HepG2 (cell line): Measurements from ENCODE around the gene DNAJC21. TPM values are rescaled to one million over a fixed set of nuclear protein-coding genes. Genes with fewer than 3 reads are reported as not detected.

Experiments
- CREM ChIP-seq, 2 experiments: sonication (generic) in 1 of 2; formaldehyde crosslinking in 1 of 2; IDR thresholded peaks; 2 replicates each; pipeline versions ENCODE4 v1.4.0 to v1.6.1; 2016 to 2020; ENCODE audit warnings: antibody characterized with exemption in 1 of 2, mild to moderate bottlenecking in 1 of 2, missing genetic modification reagents in 1 of 2
- HNRNPK ChIP-seq: fragments of 200-400 bp; formaldehyde crosslinking; IDR thresholded peaks from 2 replicates; pipeline ENCODE4 v1.6.1; 2018; ENCODE audit warnings: low read length, low read depth, moderate library complexity, mild to moderate bottlenecking; ENCODE audit not compliant: poor library complexity, severe bottlenecking
- HOXA5 ChIP-seq: sonication (generic); formaldehyde crosslinking; IDR thresholded peaks from 2 replicates; pipeline ENCODE4 v1.4.0; 2020; ENCODE audit warnings: missing genetic modification reagents
- NR2F1 ChIP-seq, 2 experiments: fragments of 450-650 bp in 1 of 2; formaldehyde crosslinking in 1 of 2; IDR thresholded peaks; 2 replicates each; pipeline versions ENCODE4 v1.5.0 to v1.6.1; 2016 to 2020; ENCODE audit warnings: mild to moderate bottlenecking in 1 of 2, missing compliant biosample characterization in 1 of 2, missing genetic modification reagents in 1 of 2, moderate library complexity in 1 of 2
- REL ChIP-seq: sonication (generic); formaldehyde crosslinking; conservative IDR thresholded peaks from 2 replicates; pipeline ENCODE4 v1.8.0; 2022; ENCODE audit warnings: mild to moderate bottlenecking, missing genetic modification reagents, moderate library complexity
- RFX1 ChIP-seq: fragments of 450-650 bp; IDR thresholded peaks from 2 replicates; pipeline ENCODE4 v1.6.1; 2017
- SNAPC5 ChIP-seq: sonication (generic); formaldehyde crosslinking; IDR thresholded peaks from 2 replicates; pipeline ENCODE4 v1.8.1; 2023; ENCODE audit warnings: mild to moderate bottlenecking, missing genetic modification reagents, borderline replicate concordance
- SPEN ChIP-seq: sonication (generic); formaldehyde crosslinking; IDR thresholded peaks from 2 replicates; pipeline ENCODE4 v1.5.1; 2020; ENCODE audit warnings: low read depth, mild to moderate bottlenecking, missing genetic modification reagents
- YY1 ChIP-seq: IDR thresholded peaks from 2 replicates; pipeline ENCODE4 v1.6.1; 2011; ENCODE audit warnings: low read length, low read depth, moderate library complexity, mild to moderate bottlenecking; ENCODE audit not compliant: insufficient read depth, insufficient replicate concordance
- ZNF510 ChIP-seq: sonication (generic); formaldehyde crosslinking; IDR thresholded peaks from 2 replicates; pipeline ENCODE4 v1.4.0; 2020; ENCODE audit warnings: low read depth, mild to moderate bottlenecking, missing genetic modification reagents
- ZNF607 ChIP-seq: sonication (generic); formaldehyde crosslinking; IDR thresholded peaks from 2 replicates; pipeline ENCODE4 v1.5.1; 2020; ENCODE audit warnings: missing genetic modification reagents, mild to moderate bottlenecking, borderline replicate concordance
- ZNF749 ChIP-seq: sonication (generic); formaldehyde crosslinking; IDR thresholded peaks from 2 replicates; pipeline ENCODE4 v1.8.0; 2022; ENCODE audit warnings: mild to moderate bottlenecking, missing genetic modification reagents, moderate library complexity, borderline replicate concordance
- ZNF883 ChIP-seq: sonication (generic); formaldehyde crosslinking; IDR thresholded peaks from 2 replicates; pipeline ENCODE4 v1.5.1; 2020; ENCODE audit warnings: mild to moderate bottlenecking, missing genetic modification reagents; ENCODE audit errors: not compliant biosample characterization
- polyA plus RNA-seq, 8 experiments: library from polyadenylated mRNA; depleted of rRNA in 3 of 8; stranded (reverse) in 7 of 8; unstranded in 1 of 8; fragments of >200 nt; fragmentation: Illumina TruSeq in 4 of 8; extraction: Trizol in 4 of 8; gene quantifications; 2 replicates each; pipeline versions ENCODE4 v1.2.1 to v1.2.3, GENCODE V29; 2011 to 2016; ENCODE audit warnings: low read depth in 4 of 8, missing spikeins in 1 of 8, mixed read lengths in 1 of 8; ENCODE audit not compliant: insufficient read depth in 1 of 8
- total RNA-seq, 5 experiments: library from RNA; depleted of rRNA; stranded (reverse); fragments of >200 nt; fragmentation: Illumina TruSeq; extraction: Trizol; gene quantifications; 2 replicates each; pipeline ENCODE4 v1.2.3, GENCODE V29; 2016; ENCODE audit warnings: low read depth in 1 of 5
- TF ChIP-seq, protein P1 (sequence below): sonication (generic); formaldehyde crosslinking; IDR thresholded peaks from 2 replicates; pipeline ENCODE4 v1.5.0; 2020; ENCODE audit warnings: mild to moderate bottlenecking, missing genetic modification reagents
- TF ChIP-seq, protein P2 (sequence below): IDR thresholded peaks from 2 replicates; pipeline ENCODE4 v1.6.1; 2016; ENCODE audit warnings: low read depth, missing genetic modification reagents, missing compliant biosample characterization
- TF ChIP-seq, protein P3 (sequence below): fragments of 450-650 bp; IDR thresholded peaks from 2 replicates; pipeline ENCODE4 v1.6.1; 2017; ENCODE audit warnings: mild to moderate bottlenecking

DNAJC21 gene
- total and polyA plus RNA-seq, 2 of the 13 experiments (the other 11 are each of a cell fraction or from before 2014, with no cell fraction given) = 10.9 to 41.6 TPM

DNA sequence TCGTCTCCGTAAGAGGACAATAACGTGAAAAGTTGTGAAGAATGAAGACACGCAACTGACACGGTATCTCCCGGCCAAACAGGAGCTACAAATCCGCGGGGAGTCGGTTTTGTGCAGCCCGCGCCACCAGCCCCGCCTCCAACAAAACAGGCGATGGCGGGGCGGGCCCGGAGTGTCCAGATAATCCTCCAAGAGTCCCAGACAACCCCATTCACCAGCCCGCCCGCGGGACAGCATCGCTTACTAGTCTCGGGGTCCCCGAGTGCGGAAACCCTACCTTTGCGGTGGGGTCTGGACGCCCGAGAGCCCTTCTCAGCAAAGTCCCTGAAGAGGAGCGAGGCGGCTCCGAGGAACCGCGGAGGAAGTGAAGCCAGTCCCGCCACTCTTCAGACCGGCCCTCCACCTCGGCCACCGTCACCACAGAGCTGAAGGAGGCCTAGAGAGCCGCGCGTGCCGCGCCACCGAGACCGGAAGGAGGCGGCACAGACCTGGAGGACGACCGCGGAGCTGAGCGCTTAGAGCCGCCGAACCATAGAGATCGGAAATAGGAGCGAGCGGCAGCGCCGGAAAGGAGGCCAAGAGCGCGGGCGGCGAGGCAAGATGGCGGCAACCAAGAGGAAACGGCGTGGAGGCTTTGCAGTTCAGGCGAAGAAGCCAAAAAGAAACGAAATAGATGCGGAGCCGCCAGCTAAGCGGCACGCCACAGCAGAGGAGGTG lies 14.1 kb upstream of the DNAJC21 start, which contains the start of the genes BRIX1 and RAD1 (continued):
- TF ChIP-seq SPEN (CRISPR knock-in tag) (peak; percentile 98), ZNF607 (no peak), YY1 (peak; percentile 98), CREM (IDR thresholded peaks at IDR 0.05) (peak; percentile 86), CREM (CRISPR knock-in tag; IDR thresholded peaks at IDR 0.05) (no peak), SNAPC5 (CRISPR knock-in tag) (no peak), RFX1 (no peak), HNRNPK (no peak), NR2F1 (CRISPR knock-in tag; IDR thresholded peaks at IDR 0.05) (0 out of 4 replicates have a peak, but pooled peaks of 1 of the 2 experiments have one; percentile 10), HOXA5 (peak; percentile 35; the same call in 1 of the 2 replicates), ZNF510 (CRISPR knock-in tag) (peak; percentile 80; the same call in 1 of the 2 replicates), REL (CRISPR knock-in tag) (0 out of 2 replicates have a peak, but pooled peaks have one; percentile 53), ZNF883 (CRISPR knock-in tag) (peak; percentile 71), ZNF749 (CRISPR knock-in tag) (no peak)
- TF ChIP-seq, protein P1, sequence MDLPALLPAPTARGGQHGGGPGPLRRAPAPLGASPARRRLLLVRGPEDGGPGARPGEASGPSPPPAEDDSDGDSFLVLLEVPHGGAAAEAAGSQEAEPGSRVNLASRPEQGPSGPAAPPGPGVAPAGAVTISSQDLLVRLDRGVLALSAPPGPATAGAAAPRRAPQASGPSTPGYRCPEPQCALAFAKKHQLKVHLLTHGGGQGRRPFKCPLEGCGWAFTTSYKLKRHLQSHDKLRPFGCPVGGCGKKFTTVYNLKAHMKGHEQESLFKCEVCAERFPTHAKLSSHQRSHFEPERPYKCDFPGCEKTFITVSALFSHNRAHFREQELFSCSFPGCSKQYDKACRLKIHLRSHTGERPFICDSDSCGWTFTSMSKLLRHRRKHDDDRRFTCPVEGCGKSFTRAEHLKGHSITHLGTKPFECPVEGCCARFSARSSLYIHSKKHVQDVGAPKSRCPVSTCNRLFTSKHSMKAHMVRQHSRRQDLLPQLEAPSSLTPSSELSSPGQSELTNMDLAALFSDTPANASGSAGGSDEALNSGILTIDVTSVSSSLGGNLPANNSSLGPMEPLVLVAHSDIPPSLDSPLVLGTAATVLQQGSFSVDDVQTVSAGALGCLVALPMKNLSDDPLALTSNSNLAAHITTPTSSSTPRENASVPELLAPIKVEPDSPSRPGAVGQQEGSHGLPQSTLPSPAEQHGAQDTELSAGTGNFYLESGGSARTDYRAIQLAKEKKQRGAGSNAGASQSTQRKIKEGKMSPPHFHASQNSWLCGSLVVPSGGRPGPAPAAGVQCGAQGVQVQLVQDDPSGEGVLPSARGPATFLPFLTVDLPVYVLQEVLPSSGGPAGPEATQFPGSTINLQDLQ (CRISPR knock-in tag) = peak; percentile 85; the same call in 1 of the 2 replicates
- TF ChIP-seq, protein P2, sequence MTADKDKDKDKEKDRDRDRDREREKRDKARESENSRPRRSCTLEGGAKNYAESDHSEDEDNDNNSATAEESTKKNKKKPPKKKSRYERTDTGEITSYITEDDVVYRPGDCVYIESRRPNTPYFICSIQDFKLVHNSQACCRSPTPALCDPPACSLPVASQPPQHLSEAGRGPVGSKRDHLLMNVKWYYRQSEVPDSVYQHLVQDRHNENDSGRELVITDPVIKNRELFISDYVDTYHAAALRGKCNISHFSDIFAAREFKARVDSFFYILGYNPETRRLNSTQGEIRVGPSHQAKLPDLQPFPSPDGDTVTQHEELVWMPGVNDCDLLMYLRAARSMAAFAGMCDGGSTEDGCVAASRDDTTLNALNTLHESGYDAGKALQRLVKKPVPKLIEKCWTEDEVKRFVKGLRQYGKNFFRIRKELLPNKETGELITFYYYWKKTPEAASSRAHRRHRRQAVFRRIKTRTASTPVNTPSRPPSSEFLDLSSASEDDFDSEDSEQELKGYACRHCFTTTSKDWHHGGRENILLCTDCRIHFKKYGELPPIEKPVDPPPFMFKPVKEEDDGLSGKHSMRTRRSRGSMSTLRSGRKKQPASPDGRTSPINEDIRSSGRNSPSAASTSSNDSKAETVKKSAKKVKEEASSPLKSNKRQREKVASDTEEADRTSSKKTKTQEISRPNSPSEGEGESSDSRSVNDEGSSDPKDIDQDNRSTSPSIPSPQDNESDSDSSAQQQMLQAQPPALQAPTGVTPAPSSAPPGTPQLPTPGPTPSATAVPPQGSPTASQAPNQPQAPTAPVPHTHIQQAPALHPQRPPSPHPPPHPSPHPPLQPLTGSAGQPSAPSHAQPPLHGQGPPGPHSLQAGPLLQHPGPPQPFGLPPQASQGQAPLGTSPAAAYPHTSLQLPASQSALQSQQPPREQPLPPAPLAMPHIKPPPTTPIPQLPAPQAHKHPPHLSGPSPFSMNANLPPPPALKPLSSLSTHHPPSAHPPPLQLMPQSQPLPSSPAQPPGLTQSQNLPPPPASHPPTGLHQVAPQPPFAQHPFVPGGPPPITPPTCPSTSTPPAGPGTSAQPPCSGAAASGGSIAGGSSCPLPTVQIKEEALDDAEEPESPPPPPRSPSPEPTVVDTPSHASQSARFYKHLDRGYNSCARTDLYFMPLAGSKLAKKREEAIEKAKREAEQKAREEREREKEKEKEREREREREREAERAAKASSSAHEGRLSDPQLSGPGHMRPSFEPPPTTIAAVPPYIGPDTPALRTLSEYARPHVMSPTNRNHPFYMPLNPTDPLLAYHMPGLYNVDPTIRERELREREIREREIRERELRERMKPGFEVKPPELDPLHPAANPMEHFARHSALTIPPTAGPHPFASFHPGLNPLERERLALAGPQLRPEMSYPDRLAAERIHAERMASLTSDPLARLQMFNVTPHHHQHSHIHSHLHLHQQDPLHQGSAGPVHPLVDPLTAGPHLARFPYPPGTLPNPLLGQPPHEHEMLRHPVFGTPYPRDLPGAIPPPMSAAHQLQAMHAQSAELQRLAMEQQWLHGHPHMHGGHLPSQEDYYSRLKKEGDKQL (CRISPR knock-in tag) = no peak; the same call in 1 of the 2 replicates
- TF ChIP-seq, protein P3, sequence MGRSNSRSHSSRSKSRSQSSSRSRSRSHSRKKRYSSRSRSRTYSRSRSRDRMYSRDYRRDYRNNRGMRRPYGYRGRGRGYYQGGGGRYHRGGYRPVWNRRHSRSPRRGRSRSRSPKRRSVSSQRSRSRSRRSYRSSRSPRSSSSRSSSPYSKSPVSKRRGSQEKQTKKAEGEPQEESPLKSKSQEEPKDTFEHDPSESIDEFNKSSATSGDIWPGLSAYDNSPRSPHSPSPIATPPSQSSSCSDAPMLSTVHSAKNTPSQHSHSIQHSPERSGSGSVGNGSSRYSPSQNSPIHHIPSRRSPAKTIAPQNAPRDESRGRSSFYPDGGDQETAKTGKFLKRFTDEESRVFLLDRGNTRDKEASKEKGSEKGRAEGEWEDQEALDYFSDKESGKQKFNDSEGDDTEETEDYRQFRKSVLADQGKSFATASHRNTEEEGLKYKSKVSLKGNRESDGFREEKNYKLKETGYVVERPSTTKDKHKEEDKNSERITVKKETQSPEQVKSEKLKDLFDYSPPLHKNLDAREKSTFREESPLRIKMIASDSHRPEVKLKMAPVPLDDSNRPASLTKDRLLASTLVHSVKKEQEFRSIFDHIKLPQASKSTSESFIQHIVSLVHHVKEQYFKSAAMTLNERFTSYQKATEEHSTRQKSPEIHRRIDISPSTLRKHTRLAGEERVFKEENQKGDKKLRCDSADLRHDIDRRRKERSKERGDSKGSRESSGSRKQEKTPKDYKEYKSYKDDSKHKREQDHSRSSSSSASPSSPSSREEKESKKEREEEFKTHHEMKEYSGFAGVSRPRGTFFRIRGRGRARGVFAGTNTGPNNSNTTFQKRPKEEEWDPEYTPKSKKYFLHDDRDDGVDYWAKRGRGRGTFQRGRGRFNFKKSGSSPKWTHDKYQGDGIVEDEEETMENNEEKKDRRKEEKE = no peak
